HG03432 (cell line): ENCODE measurements around the gene ATE1.
"Not testable (repeated sequence)": the region's sequence is repeated elsewhere in the genome, so short reads cannot be mapped to it uniquely, and the experiment has no call there.

Experiments
- ATAC-seq: cut with Tn5 transposase; IDR thresholded peaks from one replicate; pipeline ENCODE4 v1.9.1; 2021; ENCODE audit warnings: mild to moderate bottlenecking, moderate library complexity; ENCODE audit not compliant: unreplicated experiment

Gene ATE1

DNA sequence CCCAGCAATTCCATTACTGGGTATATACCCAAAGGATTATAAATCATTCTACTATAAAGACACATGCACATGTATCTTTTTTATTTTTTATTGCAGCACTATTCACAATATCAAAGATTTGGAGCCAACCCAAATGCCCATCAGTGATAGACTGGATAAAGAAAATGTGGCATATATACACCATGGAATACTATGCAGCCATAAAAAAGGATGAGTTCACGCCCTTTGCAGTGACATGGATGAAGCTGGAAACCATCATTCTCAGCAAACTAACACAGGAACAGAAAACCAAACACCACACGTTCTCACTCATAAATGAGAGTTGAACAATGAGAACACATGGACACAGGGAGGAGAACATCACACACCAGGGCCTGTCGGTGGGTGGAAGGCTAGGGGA lies 228.1 kb downstream of the ATE1 start:
- not testable (repeated sequence) for ATAC-seq

- ATAC-seq: no peak
Measured at GRCh38 chr10:121698902-121699301, 228.9 kb downstream of the ATE1 start.

- no peak for ATAC-seq
Measured at GRCh38 chr10:121698336-121698735, 229.5 kb downstream of the ATE1 start.

- ATAC-seq: no peak
Measured at GRCh38 chr10:121696854-121697253, 231.0 kb downstream of the ATE1 start.

- no peak for ATAC-seq
Measured at GRCh38 chr10:121695731-121696464, 231.9 kb downstream of the ATE1 start.

- ATAC-seq: no peak
Measured at GRCh38 chr10:121694966-121695643, 232.7 kb downstream of the ATE1 start.

DNA sequence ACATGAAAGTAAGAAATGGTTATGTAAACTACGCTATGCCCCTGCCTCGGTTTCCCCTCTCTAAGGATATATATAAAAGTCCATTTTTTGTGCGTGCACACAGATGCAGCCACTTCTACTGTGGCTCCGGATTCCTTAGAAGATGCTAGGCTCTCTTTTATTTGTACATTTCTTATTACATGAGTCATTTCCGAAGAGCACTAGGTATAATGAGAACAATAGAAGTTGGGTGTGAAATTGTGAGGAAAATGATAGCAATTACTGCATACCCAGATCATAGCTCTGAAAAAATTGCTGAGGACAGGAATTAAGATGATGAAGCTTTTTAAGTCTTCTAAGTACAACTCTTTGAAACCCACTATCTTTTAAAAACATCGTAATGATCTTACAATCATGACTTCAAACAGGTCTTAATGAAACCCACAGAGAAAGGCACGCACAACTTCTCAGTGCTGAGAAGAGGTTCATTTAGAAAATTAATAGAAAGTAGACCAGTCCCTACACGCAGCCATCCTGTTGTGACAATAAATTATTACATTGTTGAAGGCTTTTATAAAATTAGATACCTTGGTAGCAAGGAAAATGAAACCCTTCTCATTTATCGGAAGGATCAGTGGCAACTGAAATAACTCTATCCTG lies 233.4 kb downstream of the ATE1 start:
- no peak for ATAC-seq

DNA sequence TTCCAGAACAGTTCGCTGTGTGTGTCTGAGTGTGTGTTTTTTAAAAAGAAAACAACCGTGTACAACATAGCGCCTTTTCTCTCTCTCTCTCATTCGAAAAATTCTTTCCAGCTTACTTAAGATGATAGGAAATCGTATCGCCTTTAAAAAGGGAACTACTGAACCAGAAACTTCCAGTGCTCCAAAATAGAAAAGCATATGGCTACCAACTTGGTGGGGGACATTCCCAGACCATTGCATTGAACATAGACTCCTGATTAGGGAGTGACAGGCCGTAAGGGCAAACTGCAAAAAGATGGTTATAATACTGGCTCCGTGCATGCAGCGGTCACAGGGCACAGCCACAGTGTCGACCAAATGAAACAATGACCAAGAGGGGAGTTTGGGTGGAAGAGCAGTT lies 235.2 kb downstream of the ATE1 start:
- no peak for ATAC-seq

DNA sequence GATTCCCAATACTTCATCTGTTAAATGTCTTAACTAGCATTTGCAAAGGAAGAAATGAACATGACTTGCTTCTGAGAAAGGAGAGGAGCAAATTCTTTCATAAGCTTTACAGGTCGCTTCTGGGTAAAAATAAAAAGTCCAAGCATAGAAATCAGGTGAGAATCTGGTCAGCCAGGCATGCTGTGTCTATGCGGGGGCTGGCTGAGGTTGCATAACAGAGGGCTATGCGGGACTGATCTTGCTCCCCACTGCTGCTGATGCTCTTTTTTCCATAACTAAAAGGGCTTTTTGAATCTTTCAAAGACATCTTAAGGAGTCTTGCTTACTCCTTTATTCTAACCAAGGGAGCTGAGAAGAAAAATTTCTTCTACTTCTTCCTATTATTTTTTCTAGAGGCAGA lies 236.9 kb downstream of the ATE1 start:
- ATAC-seq: no peak
